K562 treated with DMSO at 1 percent for 48 hours (cell line): ENCODE data around the gene CNOT6. TPM values are rescaled to one million over a fixed set of nuclear protein-coding genes. Genes with fewer than 3 reads are reported as not detected.

Experiments used
- total RNA-seq: library from RNA; unstranded; fragments of 300-600 nt; gene quantifications from 2 replicates; pipeline ENCODE4 v1.2.3, GENCODE V29; 2022; ENCODE audit warnings: low replicate concordance; ENCODE audit errors: extremely low read depth

Gene CNOT6
- not detected in 2 replicates for total RNA-seq

DNA sequence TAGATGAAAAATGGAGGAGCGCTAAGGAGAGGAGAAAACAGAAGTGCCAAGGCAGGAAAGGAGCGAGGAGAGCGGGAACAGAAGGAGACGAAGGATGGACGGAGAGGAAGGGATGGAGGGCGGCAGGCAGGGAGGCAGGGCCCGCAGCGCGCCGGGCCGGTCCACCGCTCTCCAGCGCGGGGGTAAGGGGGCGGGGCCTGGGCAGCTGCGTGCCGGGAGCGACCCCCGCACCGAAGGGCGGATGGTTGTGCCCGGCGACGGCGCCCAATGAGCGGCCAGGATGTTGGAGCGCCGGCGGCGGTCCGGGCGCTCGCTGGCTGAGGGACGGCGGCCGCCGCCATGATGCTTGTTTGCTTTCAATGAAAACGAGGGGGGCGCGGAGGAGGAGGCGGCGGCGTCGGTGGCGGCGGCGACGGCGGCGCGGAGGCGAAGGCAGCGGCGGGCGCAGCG is at the start of gene CNOT6:
CNOT6 (plus strand) TSS at position 320 of the 450 bp plus-strand sequence. CDS start 34,898 bp downstream, outside the sequence.

DNA sequence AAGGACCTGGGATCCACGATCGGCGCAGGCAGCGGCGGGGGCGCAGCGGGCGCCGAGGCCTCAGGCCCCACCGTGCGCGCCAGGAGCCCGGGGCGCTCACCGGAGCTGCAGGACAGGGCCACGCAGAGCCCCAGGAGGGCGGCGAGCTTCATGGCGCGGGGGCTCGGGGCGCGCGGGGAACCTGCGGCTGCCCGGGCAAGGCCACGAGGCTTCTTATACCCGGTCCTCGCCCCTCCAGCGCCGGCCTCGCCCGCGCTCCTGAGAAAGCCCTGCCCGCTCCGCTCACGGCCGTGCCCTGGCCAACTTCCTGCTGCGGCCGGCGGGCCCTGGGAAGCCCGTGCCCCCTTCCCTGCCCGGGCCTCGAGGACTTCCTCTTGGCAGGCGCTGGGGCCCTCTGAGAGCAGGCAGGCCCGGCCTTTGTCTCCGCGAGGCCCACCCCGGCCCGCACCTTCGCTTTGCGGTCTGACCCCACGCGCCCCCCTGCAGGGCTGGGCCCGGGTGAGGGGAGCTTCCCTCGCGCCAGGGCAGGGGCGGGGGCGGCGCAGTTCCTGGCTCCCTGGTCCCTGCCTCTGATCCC is 97.2 kb downstream of the CNOT6 start, which contains the start of gene SCGB3A1:
SCGB3A1 (minus strand) TSS at position 189 of the 577 bp plus-strand sequence; CDS start at position 152, 37 bp downstream.

Other genes starting within 250 kb of the CNOT6 start
- not detected in 2 replicates for gene MAPK9, start 202.3 kb upstream of the CNOT6 start, total RNA-seq
- not detected in 2 replicates for gene GFPT2, start 141.0 kb upstream of the CNOT6 start, total RNA-seq
- gene SCGB3A1, start 97.1 kb downstream of the CNOT6 start, total RNA-seq, result not detected in 2 replicates
- not detected in 2 replicates for gene FLT4, start 155.2 kb downstream of the CNOT6 start, total RNA-seq
- not detected in 2 replicates for gene OR2Y1, start 245.7 kb downstream of the CNOT6 start, total RNA-seq